Measurements from ENCODE around the gene NANOGP8. TPM values are rescaled to one million over a fixed set of nuclear protein-coding genes. Genes with fewer than 3 reads are reported as not detected.

NANOGP8 gene
- total RNA-seq, 1 experiment from 2014 or later: 0.75 TPM

GRCh38 chr15:35047996-35048395 is 37.1 kb downstream of the NANOGP8 start:
- ChIA-PET CTCF (interaction anchor here (0.6 kb wide), 1 partner anchor 266 kb away, joined by 3 read pairs; no protein-coding TSS in a partner anchor), POLR2A (no interaction called here)
- no TSS peak for BruUV-seq (replicated peaks)
- H3K4me3 Mint-ChIP-seq (ENCODE audit: unreplicated experiment): no peak overlapping the region
- H3K27ac Mint-ChIP-seq (ENCODE audit: low read depth, unreplicated experiment): no peak overlapping the region
- H3K27me3 Mint-ChIP-seq (ENCODE audit: insufficient read depth, unreplicated experiment): no peaks in the 10 kb centered on the region
- no peak for TF ChIP-seq CTCF (IDR thresholded peaks at IDR 0.05; ENCODE audit: unreplicated experiment)
- intact Hi-C loops (cut with micrococcal nuclease): no loop called here
- peaks cover 5% of the 10 kb centered on the region for H3K4me1 Mint-ChIP-seq (ENCODE audit: insufficient read depth, unreplicated experiment)
- DNase-seq (ENCODE audit: unreplicated experiment): no peak
- peaks cover 6% of the 10 kb centered on the region for H3K36me3 Mint-ChIP-seq (ENCODE audit: insufficient read depth, unreplicated experiment)
- H3K9me3 Mint-ChIP-seq (ENCODE audit: unreplicated experiment): no peaks in the 10 kb centered on the region

DNA sequence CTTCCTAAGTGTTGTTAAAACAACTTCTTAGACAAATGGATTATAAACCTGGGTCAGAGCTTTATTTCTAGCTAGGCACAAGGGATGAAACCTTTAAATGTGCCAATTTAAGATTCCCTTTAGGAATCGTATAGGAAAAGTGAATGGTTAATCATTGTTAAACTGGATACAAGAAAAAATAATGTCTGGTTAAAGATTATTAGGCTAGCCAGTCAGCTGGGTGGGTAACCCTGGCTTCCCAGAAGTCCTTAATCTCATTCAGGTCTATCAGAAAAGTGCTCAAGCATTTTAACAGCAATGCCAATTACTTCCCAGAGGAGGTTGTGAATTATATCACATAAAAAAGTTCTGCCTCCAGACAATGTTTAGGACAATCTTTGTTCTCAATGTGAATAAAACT is 37.6 kb downstream of the NANOGP8 start:
- no peak for DNase-seq (ENCODE audit: unreplicated experiment)
- BruUV-seq (replicated peaks): no TSS peak
- no peaks in the 10 kb centered on the region for H3K27me3 Mint-ChIP-seq (ENCODE audit: insufficient read depth, unreplicated experiment)
- ChIA-PET POLR2A (no interaction called here), CTCF (interaction anchor here (0.6 kb wide), 1 partner anchor 266 kb away, joined by 3 read pairs; no protein-coding TSS in a partner anchor)
- H3K36me3 Mint-ChIP-seq (ENCODE audit: insufficient read depth, unreplicated experiment): peaks cover 6% of the 10 kb centered on the region
- TF ChIP-seq CTCF (IDR thresholded peaks at IDR 0.05; ENCODE audit: unreplicated experiment): no peak
- H3K4me1 Mint-ChIP-seq (ENCODE audit: insufficient read depth, unreplicated experiment): peaks cover 5% of the 10 kb centered on the region
- H3K27ac Mint-ChIP-seq (ENCODE audit: low read depth, unreplicated experiment): no peak overlapping the region
- H3K4me3 Mint-ChIP-seq (ENCODE audit: unreplicated experiment): no peak overlapping the region
- intact Hi-C loops (cut with micrococcal nuclease): no loop called here
- H3K9me3 Mint-ChIP-seq (ENCODE audit: unreplicated experiment): no peaks in the 10 kb centered on the region

- intact Hi-C loops (cut with micrococcal nuclease): no loop called here
- BruUV-seq (replicated peaks): no TSS peak
- peaks cover 6% of the 10 kb centered on the region for H3K36me3 Mint-ChIP-seq (ENCODE audit: insufficient read depth, unreplicated experiment)
- peaks cover 14% of the 10 kb centered on the region for H3K4me1 Mint-ChIP-seq (ENCODE audit: insufficient read depth, unreplicated experiment)
- no peak overlapping the region for H3K4me3 Mint-ChIP-seq (ENCODE audit: unreplicated experiment)
- no peaks in the 10 kb centered on the region for H3K9me3 Mint-ChIP-seq (ENCODE audit: unreplicated experiment)
- TF ChIP-seq CTCF (IDR thresholded peaks at IDR 0.05; ENCODE audit: unreplicated experiment): no peak
- POLR2A ChIA-PET: interaction anchor here (0.7 to 1.0 kb wide), 4 partner anchors 17 to 74 kb away, joined by 3 read pairs; partner anchors contain the start of gene ZNF770
- H3K27me3 Mint-ChIP-seq (ENCODE audit: insufficient read depth, unreplicated experiment): no peaks in the 10 kb centered on the region
- DNase-seq (ENCODE audit: unreplicated experiment): peak; percentile 3
- CTCF ChIA-PET: interaction anchor here (0.6 kb wide), 1 partner anchor 49 kb away, joined by 3 read pairs; no protein-coding TSS in a partner anchor
- H3K27ac Mint-ChIP-seq (ENCODE audit: low read depth, unreplicated experiment): no peak overlapping the region
Measured at GRCh38 chr15:35043373-35044095, 41.6 kb downstream of the NANOGP8 start.

GRCh38 chr15:35040339-35041255 is 44.5 kb downstream of the NANOGP8 start:
- H3K27me3 Mint-ChIP-seq (ENCODE audit: insufficient read depth, unreplicated experiment): no peaks in the 10 kb centered on the region
- peaks cover 6% of the 10 kb centered on the region for H3K36me3 Mint-ChIP-seq (ENCODE audit: insufficient read depth, unreplicated experiment)
- intact Hi-C loops (cut with micrococcal nuclease): no loop called here
- ChIA-PET POLR2A (interaction anchor here (0.7 to 4.6 kb wide), 3 partner anchors 25 to 1348 kb away, joined by 3 to 97 read pairs (median 3); partner anchors contain the start of gene ZNF770), CTCF (interaction anchor here (1.0 kb wide), 1 partner anchor 404 kb away, joined by 3 read pairs; no protein-coding TSS in a partner anchor)
- no peak overlapping the region for H3K4me3 Mint-ChIP-seq (ENCODE audit: unreplicated experiment)
- H3K9me3 Mint-ChIP-seq (ENCODE audit: unreplicated experiment): no peaks in the 10 kb centered on the region
- H3K27ac Mint-ChIP-seq (ENCODE audit: low read depth, unreplicated experiment): no peak overlapping the region
- peaks cover 16% of the 10 kb centered on the region for H3K4me1 Mint-ChIP-seq (ENCODE audit: insufficient read depth, unreplicated experiment)
- no peak for DNase-seq (ENCODE audit: unreplicated experiment)
- no peak for TF ChIP-seq CTCF (IDR thresholded peaks at IDR 0.05; ENCODE audit: unreplicated experiment)
- BruUV-seq (replicated peaks): no TSS peak

Data from MCF 10A (cell line).